ENCODE measurements around the gene RUNX2.

DNA sequence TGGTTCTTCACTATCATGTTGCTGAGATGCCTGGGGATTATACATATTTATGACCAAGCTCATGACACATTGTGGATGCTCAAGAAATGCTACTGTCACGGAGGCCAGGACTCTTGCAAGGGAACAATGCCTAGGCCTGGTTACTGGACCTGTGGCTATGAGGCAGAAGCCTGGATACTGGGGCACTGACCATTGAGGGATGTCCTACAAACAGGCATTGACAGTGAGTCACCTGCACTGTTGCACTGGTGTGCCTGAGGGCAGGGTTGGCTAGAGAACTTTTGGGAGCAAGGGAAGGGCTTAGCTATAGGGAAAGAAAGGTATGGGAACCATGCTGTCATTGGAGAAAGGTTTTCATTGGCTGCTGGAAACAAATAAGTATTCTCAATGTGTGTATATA, 362.7 kb downstream of the RUNX2 start:
- TF ChIP-seq CTCF (IDR thresholded peaks at IDR 0.05) (no peak), POLR2A (IDR thresholded peaks at IDR 0.05) (no peak)
